NCI-H2171 (cell line): ENCODE data around the gene SUSD3.

Experiments used
- DNase-seq: peaks from one replicate; lab custom pipeline; 2025; lab: John Stamatoyannopoulos, UW

The SUSD3 gene

DNA sequence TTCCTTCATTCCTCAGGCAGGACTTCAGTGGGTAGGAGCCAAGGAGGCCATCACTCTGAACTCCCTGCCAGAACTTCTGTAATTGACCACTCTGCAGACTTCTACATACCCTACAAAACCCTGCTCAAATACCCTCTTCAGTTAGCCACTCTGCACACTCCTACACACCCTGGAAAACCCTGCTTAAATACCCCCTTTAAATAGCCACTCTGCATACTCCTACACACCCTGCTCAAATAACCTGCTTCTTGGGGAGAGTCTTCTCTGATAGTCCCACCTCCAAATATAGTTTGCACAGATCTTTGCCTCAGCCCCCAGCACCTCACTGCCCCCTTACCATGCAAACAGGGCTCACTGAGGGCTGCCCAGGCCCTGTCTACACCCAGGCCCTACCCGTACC, 18.9 kb downstream of the SUSD3 start:
- DNase-seq: no peak

DNA sequence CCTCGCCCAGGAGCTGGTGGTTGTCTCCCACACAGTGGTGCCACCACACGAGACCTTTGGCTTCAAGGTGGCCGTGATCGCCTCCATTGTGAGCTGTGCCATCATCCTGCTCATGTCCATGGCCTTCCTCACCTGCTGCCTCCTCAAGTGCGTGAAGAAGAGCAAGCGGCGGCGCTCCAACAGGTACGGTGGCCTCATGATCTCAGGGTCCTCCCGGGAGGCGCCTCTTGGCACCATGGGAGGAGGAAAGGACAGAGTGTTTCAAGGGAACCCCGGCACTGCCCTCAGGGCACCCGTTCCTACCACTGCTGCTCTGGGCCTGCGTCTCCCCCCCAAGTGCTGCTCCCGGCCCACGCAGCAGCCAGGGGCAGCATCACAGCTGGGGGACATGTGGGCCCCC, 19.3 kb downstream of the SUSD3 start:
- DNase-seq: no peak

DNA sequence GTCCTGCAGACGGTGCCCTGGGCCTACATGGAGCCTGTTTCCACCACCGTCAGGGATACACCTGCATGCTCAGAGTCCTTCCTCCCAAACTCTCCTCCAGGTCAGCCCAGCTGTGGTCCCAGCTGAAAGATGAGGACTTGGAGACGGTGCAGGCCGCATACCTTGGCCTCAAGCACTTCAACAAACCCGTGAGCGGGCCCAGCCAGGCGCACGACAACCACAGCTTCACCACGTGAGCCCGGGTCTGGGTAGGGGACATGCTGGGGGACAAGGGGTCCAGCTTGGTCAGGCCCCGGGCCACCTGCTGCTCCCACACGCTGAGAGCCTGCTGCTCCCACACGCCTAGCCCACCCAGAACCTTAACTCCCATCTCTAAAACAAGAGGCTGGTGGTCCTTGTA, 20.9 kb downstream of the SUSD3 start:
- no peak for DNase-seq

DNA sequence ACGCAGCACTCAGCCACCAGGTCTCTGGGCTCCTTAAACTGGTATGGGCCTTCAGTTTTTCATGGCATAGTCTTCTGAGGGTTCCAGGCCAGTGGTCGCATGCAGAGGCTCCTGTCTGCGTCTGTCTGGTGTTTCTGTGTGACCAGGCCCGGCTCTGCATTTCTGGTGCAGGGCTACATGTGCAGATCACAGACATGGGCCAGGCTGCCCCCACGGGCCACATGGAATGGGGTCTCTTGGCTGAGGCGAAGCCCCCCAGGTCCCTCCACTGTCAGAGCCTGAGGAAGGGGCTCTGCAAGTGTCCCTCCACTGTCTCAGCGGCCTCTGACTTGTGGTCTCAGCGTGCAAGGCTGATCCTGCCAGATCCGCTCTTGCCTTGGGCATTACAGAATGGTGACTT, 21.9 kb downstream of the SUSD3 start:
- no peak for DNase-seq

DNA sequence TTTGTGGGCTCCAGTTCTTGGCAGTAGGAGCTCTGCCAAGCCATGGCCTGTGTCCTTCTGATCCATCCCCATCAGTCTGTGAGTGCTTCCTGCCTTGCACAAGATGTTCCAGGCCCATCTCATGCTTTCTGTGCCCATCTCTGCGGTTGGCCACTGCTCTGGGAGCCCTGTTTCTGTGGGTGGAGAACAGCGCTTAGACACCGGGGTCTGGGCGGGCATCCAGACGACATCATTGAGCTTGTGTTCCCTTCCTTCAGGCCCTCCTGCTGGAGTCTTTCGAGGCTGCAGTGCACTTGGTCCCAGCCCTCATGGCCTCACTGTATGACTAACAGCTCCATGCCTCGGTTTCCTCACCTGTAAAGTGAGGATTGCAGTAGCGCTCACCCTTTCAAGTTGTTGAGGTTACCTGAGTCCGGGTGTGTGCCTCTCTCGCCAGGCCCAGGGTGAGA, 22.6 kb downstream of the SUSD3 start:
- DNase-seq: no peak

DNA sequence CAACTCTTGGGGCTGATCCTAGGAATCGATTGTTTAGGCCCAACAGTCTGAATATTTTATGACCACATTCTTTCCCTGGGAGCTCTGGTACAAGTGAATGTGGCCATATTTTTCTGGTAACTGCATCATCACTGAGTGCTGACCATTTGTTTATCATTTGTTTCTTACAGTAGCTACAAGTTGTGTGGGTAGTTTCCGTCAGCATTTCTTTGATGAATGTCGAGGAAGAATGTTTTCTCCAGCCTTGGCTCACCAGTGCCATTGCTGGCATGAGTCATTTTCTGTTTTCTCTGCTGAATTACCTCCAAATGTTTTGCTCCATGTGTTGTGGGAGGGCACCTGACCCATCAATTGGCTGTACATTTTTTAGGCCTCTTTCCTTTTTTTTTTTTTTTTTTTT, 23.4 kb downstream of the SUSD3 start:
- DNase-seq: no peak

DNA sequence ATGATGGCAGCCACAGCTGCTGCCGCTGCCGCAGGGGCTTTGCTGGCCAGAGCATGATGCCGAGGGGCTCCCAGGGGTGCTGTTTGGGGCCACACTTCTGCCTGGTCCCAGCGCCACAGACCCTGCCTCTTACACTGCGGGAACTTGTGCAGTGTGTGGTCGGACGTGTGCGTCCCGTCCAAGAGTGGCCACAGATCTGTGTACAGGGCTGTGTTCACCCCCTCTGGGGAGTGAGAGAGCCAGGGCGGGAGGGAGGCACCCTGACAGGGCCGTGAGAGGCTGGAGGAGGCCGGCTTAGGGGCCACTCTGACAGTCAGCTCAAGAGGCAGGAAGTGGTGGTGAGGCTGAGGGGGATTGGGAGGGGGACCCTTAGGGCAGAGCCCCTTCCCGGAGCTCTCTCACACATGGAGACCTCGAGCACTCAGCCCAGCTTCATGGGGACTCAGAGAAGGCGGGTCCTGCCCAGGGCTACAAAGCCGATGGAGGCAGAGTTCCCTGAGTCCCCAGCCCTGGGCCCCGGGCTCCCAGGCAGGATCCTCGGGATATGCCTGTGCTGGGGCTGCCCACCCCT, 24.4 kb downstream of the SUSD3 start:
- DNase-seq: no peak

DNA sequence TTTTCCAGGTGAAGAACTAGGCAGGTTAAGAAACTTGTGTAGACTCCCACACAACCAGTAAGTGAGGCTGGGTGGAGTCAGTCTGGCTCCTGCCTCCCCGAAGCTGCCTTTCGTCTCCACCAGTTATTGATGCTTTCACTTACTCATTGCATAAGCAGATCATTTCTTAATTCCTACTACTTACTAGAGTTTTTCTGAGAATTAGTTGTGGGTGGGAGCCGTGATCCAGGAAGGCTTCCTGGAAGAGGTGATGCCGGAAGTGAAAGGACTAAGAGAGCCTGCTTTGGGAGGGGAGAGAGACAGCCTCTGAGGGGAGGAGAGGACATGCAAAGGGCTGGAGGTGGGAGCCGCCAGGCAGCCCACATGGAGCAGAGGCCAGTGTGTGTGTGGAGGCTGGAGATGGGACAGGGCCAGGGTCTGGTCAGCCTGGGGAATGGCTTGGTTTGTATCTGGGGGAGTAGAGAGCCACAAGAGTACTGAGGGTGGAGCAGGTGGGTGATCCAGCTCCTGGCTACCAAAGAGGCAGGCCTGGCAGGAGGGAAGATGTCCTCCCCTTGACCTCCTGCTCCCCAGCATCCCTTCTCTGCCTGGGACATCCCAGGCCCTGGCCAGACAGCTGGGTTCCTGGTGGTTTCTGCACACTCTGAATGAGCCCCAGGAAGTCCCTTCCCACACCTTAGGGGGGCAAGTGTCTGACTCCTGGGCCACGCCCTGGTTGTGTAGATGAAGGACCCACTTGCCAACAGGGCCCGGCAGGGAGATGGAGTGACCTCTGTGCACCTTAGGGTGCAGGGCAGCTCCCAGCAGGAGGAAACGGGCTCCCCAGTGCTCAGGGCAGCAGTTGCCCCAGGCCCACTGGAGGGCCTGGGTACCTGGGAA, 25.3 kb downstream of the SUSD3 start:
- no peak for DNase-seq

DNA sequence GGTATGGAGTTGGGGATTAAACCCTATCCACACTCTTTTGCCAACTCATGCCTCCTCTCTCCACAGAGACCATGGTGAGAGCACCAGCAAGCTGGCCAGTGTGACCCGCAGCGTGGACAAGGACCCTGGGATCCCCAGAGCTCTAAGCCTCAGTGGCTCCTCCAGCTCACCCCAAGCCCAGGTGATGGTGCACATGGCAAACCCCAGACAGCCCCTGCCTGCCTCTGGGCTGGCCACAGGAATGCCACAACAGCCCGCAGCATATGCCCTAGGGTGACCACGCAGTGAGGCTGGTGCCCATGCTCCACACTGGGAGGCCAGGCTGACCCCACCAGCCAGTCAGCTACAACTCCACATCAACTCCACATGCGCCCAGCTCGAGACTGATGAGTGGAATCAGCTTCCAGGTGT, 26.0 kb downstream of the SUSD3 start:
- DNase-seq: no peak

DNA sequence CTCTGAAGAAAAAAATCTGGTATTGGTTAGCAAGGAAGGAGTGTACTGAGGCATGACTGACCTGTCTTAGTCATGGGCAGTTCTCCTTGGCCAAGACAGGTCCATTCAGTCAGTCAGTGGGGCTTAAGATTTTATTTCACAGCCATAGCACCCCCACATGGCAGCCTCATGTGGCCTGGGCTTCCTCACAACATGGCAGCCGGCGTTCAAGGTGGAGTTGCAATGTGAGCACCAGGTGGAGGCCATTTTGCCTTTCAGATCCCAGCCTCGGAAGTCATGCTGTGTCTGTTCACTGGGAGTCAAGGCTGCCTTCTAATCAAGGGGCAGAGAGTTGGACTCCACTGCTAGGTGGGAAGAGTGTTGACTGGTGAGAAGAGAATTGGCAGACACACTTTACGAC, 27.2 kb downstream of the SUSD3 start:
- DNase-seq: no peak

DNA sequence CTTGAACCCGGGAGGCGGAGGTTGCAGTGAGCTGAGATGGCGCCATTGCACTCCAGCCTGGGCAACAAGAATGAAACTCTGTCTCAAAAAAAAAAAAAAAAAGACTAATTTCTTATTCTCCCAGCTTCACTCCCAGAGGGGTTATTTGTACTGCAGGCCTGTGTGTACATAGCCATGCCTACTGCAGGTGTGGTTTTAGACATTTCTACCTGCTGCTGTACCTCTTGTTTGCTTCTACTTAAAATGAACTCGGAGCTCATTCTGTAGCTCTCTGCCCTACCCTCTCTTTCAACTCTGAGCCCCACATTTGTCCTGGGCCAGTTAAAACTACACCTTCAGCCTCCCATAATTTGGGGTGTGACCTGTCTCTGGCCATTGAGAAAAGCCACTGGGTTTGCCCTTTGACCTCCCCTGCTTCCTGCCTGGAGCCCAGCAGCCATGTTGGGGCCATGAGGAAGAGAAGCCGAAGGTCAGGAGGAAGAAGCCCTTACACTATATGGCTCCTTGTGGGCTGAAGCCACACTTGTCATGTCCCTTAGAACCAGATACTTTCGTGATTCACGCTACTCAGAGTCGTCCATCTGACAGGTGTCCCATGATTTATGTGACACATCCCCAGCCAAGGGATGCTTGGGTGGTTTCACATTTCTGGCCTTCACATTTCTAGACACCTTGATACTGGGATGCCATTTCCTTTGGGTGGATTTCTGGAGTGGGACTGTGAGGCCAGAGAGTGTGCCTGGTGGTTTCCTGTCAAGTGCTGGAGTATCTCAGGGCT, 28.1 kb downstream of the SUSD3 start:
- no peak for DNase-seq

DNA sequence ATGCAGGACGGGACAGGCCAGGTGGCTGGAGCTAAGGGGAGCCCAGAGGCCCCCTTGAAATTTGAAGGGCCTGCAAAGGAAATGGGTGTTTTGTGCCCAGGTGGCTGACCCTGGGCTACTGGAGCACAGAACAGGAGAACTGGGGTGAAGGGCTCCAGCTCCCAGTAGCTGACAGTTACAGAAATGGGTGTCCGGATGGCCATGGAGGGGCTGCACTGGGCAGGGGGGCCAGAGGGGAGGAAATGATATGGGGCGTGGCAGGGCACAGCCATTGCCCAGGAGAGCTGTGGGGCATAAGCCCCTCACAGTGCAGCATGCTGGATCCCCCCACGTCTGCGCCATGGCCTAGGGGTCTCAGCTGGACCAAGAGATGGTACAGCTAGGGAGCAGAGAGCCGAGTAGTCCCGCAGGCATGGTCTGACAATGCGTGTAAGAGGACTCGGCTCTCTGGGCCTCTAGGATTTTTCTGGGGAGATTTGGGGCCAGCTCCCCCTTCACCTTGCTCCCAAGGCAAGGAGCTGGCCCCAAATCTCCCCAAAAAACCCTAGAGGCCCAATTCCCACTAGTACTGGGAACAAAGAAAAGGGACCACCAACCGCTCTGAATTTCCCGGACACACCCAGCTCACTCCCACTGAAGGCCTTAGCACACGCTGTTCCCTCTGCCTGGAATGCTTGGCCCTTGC, 29.6 kb downstream of the SUSD3 start:
- DNase-seq: no peak

DNA sequence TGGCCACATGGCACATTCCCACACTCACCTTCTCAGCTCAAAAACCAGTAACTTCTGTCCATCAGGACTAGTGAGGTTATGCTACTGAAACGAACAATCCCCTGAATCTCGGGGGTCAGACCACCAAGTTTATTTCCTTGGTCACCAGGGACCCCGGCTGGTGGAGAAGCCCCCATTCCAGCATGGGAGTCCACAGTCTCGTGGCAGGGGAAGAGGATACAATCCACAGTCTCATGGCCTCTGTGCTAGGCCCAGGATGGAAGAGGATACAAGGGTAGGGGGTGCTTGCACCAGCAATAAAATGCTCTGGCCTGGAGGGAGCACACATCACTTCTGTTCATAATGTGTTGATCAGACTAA, 30.1 kb downstream of the SUSD3 start:
- DNase-seq: no peak

DNA sequence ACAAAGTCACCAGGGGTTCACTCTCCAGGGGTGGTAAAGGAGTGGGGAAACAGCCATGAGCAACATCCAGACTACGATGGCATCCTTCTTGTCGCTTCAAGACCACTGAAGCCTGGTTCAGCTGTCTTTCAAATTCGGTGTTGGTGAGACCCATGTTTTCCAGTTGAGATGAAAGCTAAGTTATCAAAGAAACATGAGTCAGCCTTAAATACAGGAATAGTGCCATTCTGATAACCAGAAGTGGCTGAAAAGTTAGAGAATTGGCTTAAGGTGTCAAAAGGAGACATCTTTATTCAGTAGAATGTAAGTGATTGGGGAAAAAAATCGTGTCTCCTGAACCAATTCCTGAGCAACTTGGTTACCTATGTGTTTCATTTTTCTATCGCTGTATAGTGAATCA, 30.5 kb downstream of the SUSD3 start:
- no peak for DNase-seq

DNA sequence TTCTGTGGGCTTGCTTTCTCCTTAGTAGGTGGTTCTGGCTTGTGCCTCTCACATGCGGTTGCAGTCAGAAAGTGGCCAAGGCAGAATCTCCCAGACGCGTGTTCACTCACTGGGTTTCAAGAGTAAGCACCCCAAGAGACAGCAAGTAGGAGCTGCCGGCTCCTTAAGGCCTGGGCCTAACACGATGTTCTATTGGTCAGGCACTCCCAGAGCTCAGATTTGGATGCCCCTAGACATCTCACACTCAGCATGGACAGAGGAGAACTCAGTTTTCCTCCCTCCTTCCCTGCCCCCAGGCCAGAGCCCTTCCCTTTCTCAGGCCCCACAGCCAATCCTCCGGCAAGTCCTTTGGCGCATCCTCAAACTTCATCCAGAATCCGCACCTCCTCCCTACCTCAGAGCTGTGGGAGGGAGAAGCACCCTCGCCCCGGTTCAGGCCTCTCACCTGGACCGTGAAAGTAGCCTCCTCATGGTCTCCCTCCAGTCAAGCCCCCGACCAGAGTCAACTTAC, 31.0 kb downstream of the SUSD3 start:
- no peak for DNase-seq

DNA sequence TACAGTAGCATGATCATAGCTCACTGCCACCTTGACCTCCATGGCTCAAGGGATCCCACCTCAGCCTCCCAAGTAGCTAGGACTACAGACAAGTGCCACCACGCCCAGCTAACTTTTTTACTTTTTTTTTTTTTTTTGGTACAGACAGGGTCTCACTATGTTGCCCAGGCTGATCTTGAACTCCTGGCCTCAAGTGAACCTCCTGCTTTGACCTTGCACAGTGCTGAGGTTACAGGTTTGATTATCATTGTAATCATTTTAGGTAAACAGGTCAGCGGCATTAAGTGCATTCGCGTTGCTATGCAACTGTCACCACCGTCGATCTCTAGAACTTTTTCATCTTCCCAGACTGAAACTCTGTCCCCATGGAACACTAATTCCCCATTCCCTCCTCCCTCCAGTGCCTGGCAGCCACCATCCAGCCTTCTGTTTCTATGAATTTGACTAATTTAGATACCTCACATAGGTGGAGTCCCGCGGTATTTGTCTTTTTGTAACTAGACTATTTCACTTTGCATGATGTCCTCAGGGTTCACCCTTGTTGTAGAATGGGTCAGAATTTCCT, 31.7 kb downstream of the SUSD3 start:
- DNase-seq: no peak

DNA sequence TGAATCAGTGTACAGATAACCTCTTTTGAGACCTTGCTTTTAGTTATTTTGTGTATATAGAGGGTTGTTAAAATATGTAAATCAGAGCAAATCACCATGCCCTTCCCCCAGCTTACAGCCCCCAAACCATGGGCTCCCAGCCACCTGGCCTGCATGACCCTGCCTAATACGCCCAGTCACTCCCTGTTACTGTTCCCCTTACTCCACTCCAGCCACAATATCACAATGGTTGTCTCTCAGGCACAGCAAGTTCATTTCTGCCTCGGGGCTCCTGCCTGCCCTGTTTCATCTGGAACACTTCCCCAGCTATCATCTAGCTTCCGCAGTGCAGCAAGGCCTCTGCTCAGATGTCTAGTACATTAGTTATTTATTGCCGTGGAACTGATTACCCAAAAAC, 32.6 kb downstream of the SUSD3 start:
- no peak for DNase-seq

DNA sequence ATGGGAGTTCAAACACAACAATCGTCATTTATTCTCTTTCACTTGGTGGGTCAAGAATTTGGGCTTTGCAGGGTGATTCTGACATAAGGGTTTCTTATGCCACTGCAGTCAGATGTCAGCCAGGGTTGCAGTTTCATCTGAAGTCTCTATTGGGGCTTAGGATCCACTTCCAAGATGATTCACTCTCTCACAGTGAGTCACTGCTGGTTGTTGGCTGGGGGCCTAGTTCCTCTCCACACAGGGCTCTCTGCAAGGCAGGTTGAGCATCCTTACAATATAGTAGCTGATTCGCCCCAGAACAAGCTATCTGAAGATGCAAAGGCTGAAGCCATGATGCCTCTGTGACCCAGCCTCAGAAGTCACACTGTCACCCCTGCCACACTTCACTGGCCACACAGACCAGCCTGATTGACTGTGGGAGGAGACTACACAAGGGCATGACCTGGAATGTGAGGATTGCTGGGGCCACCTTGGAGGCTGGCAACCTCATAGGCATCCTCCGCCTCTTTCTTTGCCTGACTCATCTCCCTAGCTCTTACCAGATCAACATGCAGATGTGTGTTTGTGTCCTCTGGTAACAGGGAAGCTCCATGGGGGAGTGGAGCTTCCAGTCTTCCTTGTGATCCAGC, 33.1 kb downstream of the SUSD3 start:
- no peak for DNase-seq

DNA sequence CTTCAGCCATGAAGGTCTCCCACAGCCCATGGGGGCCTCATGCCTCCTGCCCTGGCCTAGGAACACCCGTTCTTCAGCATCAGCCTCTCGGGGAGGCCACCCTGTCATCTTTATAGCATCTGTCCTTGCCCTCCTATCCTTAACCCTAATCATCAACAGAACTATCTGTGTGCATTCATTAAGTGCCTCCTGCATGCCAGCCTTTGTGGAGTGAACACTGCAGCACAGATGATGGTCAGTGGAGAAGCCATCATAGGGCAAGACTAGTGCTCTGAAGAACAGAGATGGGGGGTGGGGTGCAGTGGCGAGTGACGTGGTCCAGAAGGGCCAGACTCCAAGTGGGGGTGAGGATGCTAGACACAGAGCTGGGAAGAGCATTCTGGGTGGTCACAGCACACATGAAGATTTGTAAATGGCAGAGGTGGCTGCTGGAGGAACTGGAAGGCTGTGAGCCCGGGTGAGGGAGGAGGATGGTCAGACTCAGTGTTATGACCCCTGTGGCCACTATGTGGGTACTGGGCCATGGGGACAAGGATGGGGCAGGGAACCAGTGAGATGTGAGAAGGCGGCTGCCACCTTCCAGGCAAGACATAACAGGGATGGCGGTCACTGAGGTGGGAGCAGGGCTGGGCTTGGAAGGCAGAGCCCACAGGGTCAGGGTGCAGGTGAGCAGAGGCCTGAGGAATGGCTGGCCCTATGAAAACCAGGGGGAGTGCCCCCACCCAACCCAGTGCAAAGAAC, 33.9 kb downstream of the SUSD3 start:
- no peak for DNase-seq

DNA sequence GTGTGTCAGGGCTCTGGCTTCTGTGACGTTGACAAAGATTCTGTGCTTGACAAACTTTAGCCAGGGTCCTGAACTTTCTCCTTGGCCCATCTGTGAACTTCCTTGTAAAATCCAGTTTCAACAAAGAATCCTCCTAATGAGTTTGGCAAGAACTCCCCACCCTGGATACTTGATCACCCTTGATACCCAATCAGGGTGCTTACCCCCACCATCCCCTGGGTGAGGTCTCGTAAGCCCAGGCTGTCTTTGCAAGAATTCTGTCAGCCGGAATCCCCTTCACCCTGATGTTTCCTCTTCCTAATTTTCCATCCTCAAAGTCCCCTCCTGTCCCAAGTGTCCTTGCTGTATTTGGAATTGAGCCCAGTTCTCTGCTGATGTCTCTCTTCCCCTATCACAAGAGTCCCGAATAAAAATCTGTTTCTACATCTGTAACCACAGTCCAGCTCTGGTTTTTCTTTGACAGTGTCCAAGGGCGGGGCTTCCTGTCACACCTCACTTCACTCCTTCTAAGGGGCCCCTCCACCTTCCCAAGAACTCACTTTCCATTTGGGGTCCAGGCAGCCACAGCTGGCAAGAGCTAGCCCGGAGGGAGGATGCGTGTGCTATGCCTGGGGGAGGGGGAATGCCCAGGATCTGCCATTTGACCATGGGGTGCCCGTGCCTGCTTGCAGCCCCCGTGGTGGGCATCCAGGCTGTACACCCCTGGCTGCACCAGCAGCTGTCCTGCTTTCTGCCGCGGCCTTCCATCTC, 34.8 kb downstream of the SUSD3 start:
- DNase-seq: no peak
